Stomach smooth muscle (tissue), 2 donors: ENCODE measurements around the gene PDE4B.

ENCODE experiments used
- H3K27ac ChIP-seq: one replicate; pipeline ENCODE4 v1.7.0; 2013; ENCODE audit warnings: mild to moderate bottlenecking, low read length, inconsistent platforms
- H3K27me3 ChIP-seq, 2 donors: one replicate each; pipeline ENCODE4 v1.7.0; 2013; ENCODE audit warnings: low read length in 2 of 2; ENCODE audit not compliant: insufficient read depth in 2 of 2, control insufficient read depth in 1 of 2
- H3K36me3 ChIP-seq, 2 donors: one replicate each; pipeline ENCODE4 v1.7.0; 2013; ENCODE audit warnings: low read length in 2 of 2; ENCODE audit not compliant: control insufficient read depth in 2 of 2, insufficient read depth in 2 of 2
- H3K4me1 ChIP-seq: one replicate; pipeline ENCODE4 v1.7.0; 2013; ENCODE audit warnings: low read length; ENCODE audit not compliant: control insufficient read depth, insufficient read depth
- H3K4me3 ChIP-seq, 2 donors: one replicate each; pipeline ENCODE4 v1.7.0; 2013; ENCODE audit warnings: low read length in 2 of 2
- H3K9ac ChIP-seq, 2 donors: one replicate each; pipeline ENCODE4 v1.7.0; 2013; ENCODE audit warnings: low read length in 2 of 2, mild to moderate bottlenecking in 1 of 2
- H3K9me3 ChIP-seq, 2 donors: one replicate each; pipeline ENCODE4 v1.7.0; 2013; ENCODE audit warnings: low read length in 2 of 2; ENCODE audit not compliant: control insufficient read depth in 2 of 2
- donor health status: healthy.
- donor health status: Pancreatic carcinoma.

Gene PDE4B

DNA sequence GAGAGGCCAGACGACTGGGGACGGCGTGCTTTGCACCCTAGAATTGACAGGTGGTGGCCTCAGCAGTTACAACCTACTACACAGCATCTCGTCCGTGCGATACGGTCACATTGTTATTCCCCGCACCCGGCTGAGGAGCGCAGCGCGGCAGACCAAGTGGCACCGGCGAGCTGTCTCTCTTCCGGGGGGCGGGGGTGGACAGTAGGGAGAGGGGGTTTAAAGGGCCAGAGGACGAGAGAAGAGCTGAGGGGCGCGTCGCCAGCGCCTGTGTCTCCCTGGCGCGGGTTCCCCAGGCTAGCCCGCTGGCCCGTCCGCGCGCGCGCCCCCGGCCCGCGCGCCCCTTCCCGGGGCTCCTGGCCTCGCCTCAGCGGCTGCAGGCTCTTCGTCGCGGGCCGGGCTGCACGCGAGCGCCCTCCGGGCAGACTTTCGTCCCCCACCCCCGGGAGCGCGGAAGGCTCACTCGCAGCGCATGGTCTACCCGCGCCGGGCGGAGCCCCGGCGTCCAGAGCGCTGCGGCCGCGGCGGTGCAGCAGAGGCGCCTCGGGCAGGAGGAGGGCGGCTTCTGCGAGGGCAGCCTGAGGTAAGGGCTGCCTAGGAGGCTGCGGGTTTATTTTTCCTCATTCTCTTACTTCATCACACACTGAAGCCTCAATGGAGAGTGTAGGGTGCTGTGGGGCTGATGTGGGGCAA is at the start of gene PDE4B:
Gene PDE4B (plus strand): TSS at position 227 of the 690 bp plus-strand sequence.
- Histone ChIP-seq H3K4me1 (no peaks in the 10 kb centered on the region), H3K36me3 (no peaks in the 10 kb centered on the region), H3K4me3 (peak within 1 kb of the TSS in 1 of 2 donors; percentile 44), H3K9me3 (peaks cover 0 to 4% of the 10 kb centered on the region in 2 donors), H3K9ac (no peak within 1 kb of the TSS), H3K27ac (no peak within 1 kb of the TSS), H3K27me3 (peaks cover 4 to 12% of the 10 kb centered on the region in 2 donors)

GRCh38 chr1:65744731-65745130 is 48.0 kb upstream of the PDE4B start:
- Histone ChIP-seq H3K9ac (no peak overlapping the region), H3K27ac (no peak overlapping the region), H3K27me3 (peaks cover 0 to 2% of the 10 kb centered on the region in 2 donors), H3K4me1 (no peaks in the 10 kb centered on the region), H3K9me3 (no peaks in the 10 kb centered on the region), H3K36me3 (no peaks in the 10 kb centered on the region), H3K4me3 (no peak overlapping the region)

DNA sequence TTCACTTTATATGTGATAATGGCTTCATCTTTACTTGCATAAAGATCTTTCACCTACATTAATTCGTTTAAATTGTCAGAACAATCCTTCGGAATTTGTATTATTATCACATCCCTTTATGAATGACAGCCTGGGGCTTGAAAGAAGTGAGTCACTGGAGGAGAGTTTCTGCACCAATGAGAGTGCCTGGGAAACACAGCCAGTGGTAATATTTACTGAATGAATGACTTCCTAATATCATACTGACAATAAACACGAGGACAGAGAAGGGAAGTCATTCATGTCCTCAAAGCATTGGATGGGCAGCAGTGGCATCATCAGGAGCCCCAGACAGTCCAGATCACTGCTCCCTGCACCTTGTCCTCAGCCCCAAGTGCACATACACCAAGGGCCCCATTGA is 40.7 kb upstream of the PDE4B start:
- Histone ChIP-seq H3K9me3 (no peaks in the 10 kb centered on the region), H3K9ac (no peak overlapping the region), H3K36me3 (no peaks in the 10 kb centered on the region), H3K4me3 (no peak overlapping the region), H3K27ac (no peak overlapping the region), H3K4me1 (no peaks in the 10 kb centered on the region), H3K27me3 (no peaks in the 10 kb centered on the region)

- Histone ChIP-seq H3K27me3 (no peaks in the 10 kb centered on the region), H3K36me3 (no peaks in the 10 kb centered on the region), H3K9ac (no peak overlapping the region), H3K4me3 (no peak overlapping the region), H3K9me3 (no peaks in the 10 kb centered on the region), H3K4me1 (no peaks in the 10 kb centered on the region), H3K27ac (no peak overlapping the region)
These were observed 36.1 kb upstream of the PDE4B start for GRCh38 chr1:65756616-65757015.

DNA sequence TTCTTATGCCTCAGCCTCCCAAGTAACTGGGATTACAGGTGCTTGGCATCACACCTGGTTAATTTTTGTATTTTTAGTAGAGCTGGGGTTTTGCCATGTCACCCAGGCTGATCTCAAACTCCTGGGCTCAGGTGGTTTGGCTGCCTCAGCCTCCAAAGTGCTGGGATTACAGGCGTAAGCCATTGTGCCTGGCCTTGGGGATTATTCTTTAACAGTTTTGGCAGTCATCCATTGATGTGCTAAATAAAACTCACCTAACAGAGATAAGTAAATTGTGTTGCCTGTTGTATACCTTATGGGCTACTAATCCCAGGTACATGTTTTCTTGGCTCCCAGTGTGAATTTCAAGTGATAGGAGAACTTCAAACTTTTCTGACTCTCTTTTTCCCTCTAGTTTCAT is 35.2 kb upstream of the PDE4B start:
- Histone ChIP-seq H3K36me3 (no peaks in the 10 kb centered on the region), H3K4me1 (no peaks in the 10 kb centered on the region), H3K9ac (no peak overlapping the region), H3K27me3 (no peaks in the 10 kb centered on the region), H3K4me3 (no peak overlapping the region), H3K27ac (no peak overlapping the region), H3K9me3 (no peaks in the 10 kb centered on the region)

GRCh38 chr1:65758128-65758527 is 34.6 kb upstream of the PDE4B start:
- Histone ChIP-seq H3K36me3 (no peaks in the 10 kb centered on the region), H3K27me3 (no peaks in the 10 kb centered on the region), H3K9ac (no peak overlapping the region), H3K9me3 (no peaks in the 10 kb centered on the region), H3K27ac (no peak overlapping the region), H3K4me1 (no peaks in the 10 kb centered on the region), H3K4me3 (no peak overlapping the region)

GRCh38 chr1:65759516-65759915 is 33.2 kb upstream of the PDE4B start:
- Histone ChIP-seq H3K4me3 (no peak overlapping the region), H3K4me1 (no peaks in the 10 kb centered on the region), H3K9me3 (no peaks in the 10 kb centered on the region)

GRCh38 chr1:65762081-65762862 is 30.4 kb upstream of the PDE4B start:
- no peaks in the 10 kb centered on the region for H3K36me3 ChIP-seq
- no peaks in the 10 kb centered on the region for H3K27me3 ChIP-seq
- H3K27ac ChIP-seq = no peak overlapping the region
- no peak overlapping the region for H3K4me3 ChIP-seq
- H3K9me3 ChIP-seq = no peaks in the 10 kb centered on the region
- no peak overlapping the region for H3K9ac ChIP-seq
- no peaks in the 10 kb centered on the region for H3K4me1 ChIP-seq

More at GRCh38 chr1:65759516-65759915, 33.2 kb upstream of the PDE4B start:
- Histone ChIP-seq H3K27ac (no peak overlapping the region), H3K27me3 (no peaks in the 10 kb centered on the region), H3K36me3 (no peaks in the 10 kb centered on the region), H3K9ac (no peak overlapping the region)

- H3K27me3 ChIP-seq = no peaks in the 10 kb centered on the region
- H3K9ac ChIP-seq = no peak overlapping the region
- H3K4me1 ChIP-seq = no peaks in the 10 kb centered on the region
- no peak overlapping the region for H3K4me3 ChIP-seq
- no peaks in the 10 kb centered on the region for H3K9me3 ChIP-seq
- H3K27ac ChIP-seq = no peak overlapping the region
- H3K36me3 ChIP-seq = no peaks in the 10 kb centered on the region
These were observed 28.6 kb upstream of the PDE4B start for GRCh38 chr1:65764052-65764451.

DNA sequence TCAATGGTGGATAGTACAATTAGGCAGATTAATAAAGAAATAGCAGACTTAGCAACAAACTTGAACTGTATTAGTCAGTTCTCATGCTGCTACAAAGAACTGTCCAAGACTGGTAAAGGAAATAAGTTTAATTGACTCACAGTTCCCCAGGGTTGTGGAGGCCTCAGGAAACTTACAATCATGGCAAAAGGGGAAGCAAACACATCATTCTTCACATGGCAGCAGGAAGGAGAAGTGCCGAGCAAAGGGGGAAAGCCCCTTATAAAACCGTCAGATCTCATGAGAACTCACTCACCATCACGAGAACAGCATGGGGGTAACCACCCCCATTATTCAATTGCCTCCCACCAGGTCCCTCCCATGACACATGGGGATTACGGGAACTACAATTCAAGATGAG is 27.1 kb upstream of the PDE4B start:
- no peaks in the 10 kb centered on the region for H3K27me3 ChIP-seq
- H3K4me1 ChIP-seq = no peaks in the 10 kb centered on the region
- H3K9me3 ChIP-seq = no peaks in the 10 kb centered on the region
- H3K27ac ChIP-seq = no peak overlapping the region
- H3K9ac ChIP-seq = no peak overlapping the region
- no peaks in the 10 kb centered on the region for H3K36me3 ChIP-seq
- H3K4me3 ChIP-seq = no peak overlapping the region

GRCh38 chr1:65769636-65770035 is 23.1 kb upstream of the PDE4B start:
- no peak overlapping the region for H3K9ac ChIP-seq
- no peaks in the 10 kb centered on the region for H3K9me3 ChIP-seq
- H3K4me3 ChIP-seq = no peak overlapping the region
- H3K27me3 ChIP-seq = no peaks in the 10 kb centered on the region
- no peak overlapping the region for H3K27ac ChIP-seq
- H3K36me3 ChIP-seq = no peaks in the 10 kb centered on the region
- no peaks in the 10 kb centered on the region for H3K4me1 ChIP-seq
